ENCODE measurements around the gene METAP1D. TPM values are rescaled to one million over a fixed set of nuclear protein-coding genes. Genes with fewer than 3 reads are reported as not detected.

METAP1D gene
- total and polyA plus RNA-seq, 4 donors = 3.3 to 7.1 (median 4.4) TPM

DNA sequence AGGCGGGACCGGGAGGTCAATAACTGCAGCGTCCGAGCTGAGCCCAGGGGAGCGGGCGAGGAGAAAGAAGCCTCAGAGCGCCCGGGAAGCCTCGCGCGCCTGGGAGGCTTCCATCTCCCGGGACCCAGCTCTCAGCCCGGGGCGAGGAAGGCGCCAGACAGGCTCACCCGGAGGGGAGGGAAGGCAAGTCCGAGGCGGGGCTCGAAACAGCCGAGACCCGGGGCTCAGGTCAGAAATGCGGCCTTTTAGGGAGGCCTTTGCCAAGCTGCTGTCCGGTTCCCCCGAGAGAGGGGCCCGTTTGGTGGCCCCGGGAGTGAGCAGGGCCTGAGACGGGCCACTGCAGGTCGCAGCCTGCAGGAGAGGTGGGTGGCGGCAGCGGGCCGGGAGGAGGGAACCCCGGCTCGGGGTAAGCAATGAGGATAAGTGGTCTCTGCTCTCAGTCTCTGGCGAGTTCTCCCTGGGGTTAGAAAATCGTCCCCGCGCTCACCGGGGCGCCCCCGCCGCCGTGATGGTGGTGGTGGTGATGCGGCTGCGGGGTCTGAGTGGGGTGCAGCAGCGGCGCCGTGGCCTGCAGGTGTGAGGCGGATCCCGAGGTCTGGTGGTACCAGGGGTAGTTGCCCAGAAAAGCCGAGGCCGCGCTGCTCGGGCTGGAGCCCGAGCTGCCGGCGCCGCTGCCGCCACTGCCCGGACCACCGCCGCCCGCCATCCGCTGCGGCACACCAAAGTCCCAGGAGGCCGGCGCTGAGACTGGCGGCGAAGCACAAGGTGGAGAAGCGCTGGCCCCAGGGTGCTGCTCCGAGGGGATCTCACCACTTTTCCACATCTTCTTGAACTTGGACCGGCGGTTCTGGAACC, 100.6 kb downstream of the METAP1D start:
- Histone ChIP-seq H3K36me3 (ENCODE audit: control insufficient read depth in 4 of 4, insufficient read depth in 3 of 4, low read depth in 1 of 4, low read length in 3 of 4) (no peaks in the 10 kb centered on the region), H3K9ac (ENCODE audit: low read depth in 1 of 2, low read length in 2 of 2) (no peak overlapping the region), H3K27me3 (ENCODE audit: control insufficient read depth in 4 of 4, insufficient read depth in 4 of 4, low read length in 3 of 4) (peaks cover 8 to 19% (median 16%) of the 10 kb centered on the region in 4 donors), H3K4me1 (ENCODE audit: control insufficient read depth in 4 of 4, insufficient read depth in 4 of 4, low read length in 3 of 4) (peaks cover 18 to 44% (median 27%) of the 10 kb centered on the region in 4 donors), H3K4me3 (ENCODE audit: low read depth in 1 of 3, low read length in 3 of 3) (no peak overlapping the region), H3K9me3 (ENCODE audit: control insufficient read depth in 4 of 4, low read length in 3 of 4) (peaks cover 0 to 2% (median 0%) of the 10 kb centered on the region in 4 donors), H3K27ac (ENCODE audit: low read depth in 1 of 2, low read length in 2 of 2) (no peak overlapping the region)
- WGBS = 9% methylated on average over 72 of the region's 72 CpGs
- TF ChIP-seq HNF4A (conservative IDR thresholded peaks at IDR 0.05) = no peak
- no peak for TF ChIP-seq FOXA2 (IDR thresholded peaks at IDR 0.05)
- TF ChIP-seq, protein P1, sequence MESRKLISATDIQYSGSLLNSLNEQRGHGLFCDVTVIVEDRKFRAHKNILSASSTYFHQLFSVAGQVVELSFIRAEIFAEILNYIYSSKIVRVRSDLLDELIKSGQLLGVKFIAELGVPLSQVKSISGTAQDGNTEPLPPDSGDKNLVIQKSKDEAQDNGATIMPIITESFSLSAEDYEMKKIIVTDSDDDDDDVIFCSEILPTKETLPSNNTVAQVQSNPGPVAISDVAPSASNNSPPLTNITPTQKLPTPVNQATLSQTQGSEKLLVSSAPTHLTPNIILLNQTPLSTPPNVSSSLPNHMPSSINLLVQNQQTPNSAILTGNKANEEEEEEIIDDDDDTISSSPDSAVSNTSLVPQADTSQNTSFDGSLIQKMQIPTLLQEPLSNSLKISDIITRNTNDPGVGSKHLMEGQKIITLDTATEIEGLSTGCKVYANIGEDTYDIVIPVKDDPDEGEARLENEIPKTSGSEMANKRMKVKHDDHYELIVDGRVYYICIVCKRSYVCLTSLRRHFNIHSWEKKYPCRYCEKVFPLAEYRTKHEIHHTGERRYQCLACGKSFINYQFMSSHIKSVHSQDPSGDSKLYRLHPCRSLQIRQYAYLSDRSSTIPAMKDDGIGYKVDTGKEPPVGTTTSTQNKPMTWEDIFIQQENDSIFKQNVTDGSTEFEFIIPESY (IDR thresholded peaks at IDR 0.05) = no peak
- TF ChIP-seq RAD21 (IDR thresholded peaks at IDR 0.05) = no peak
- no peak for TF ChIP-seq RXRA (IDR thresholded peaks at IDR 0.05)
- TF ChIP-seq NR2F2 (IDR thresholded peaks at IDR 0.05) = no peak
- TF ChIP-seq, protein P2, sequence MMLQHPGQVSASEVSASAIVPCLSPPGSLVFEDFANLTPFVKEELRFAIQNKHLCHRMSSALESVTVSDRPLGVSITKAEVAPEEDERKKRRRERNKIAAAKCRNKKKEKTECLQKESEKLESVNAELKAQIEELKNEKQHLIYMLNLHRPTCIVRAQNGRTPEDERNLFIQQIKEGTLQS (IDR thresholded peaks at IDR 0.05) = no peak
- TF ChIP-seq HNF4G (IDR thresholded peaks at IDR 0.05) = no peak
- no peak for TF ChIP-seq JUND (IDR thresholded peaks at IDR 0.05)
- TF ChIP-seq TAF1 (conservative IDR thresholded peaks at IDR 0.05) = no peak
- no peak for TF ChIP-seq EGR1 (IDR thresholded peaks at IDR 0.05; ENCODE audit: low read depth in 2 of 2)
- no peak for DNase-seq (ENCODE audit: low spot score)

DNA sequence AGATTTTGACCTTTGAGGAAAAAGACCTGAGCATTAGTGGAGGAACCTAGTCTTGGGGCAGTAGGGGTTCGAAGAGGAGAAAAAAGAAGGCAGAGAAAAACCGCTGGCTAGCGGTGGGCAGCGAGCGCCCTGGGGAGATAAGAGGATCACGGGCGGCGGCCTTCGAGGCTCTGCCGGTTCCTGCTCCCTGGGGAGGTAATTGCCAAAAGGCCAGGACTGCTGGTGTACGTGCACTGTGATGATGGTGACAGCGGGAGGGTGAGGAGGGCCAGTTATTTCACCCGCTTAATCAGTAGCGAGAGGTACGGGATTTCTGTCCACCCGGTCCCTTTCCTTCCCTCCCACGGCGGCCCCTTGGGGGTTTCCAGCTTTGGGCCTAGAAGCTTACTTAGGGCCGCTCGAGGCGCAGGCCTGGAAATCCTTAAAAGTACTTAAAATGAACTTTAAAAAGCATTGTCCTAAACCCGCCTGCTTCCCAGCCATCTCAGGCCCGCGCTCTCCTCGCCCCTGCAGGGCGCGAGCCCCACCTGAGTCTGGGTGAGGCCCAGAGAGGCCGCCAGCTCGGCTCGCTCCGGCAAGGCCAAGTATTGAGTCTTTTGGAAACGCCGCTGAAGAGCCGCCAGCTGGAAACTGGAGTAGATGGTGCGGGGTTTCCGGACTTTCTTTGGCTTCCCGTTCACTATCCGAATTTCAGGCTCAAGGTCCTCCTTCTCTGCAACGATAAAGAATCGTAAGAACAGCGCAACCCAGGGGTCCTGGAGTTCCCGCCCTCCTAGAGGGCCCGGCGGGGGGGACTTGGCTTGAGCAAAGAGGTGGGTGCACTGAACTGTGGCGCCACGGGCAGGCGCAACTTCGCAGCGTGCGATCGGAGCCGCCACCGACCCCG, 101.4 kb downstream of the METAP1D start:
- no peak for TF ChIP-seq GABPA (IDR thresholded peaks at IDR 0.05 in 1 of 2, conservative IDR thresholded peaks at IDR 0.05 in 1 of 2)
- Histone ChIP-seq H3K9ac (ENCODE audit: low read depth in 1 of 2, low read length in 2 of 2) (no peak overlapping the region), H3K9me3 (ENCODE audit: control insufficient read depth in 4 of 4, low read length in 3 of 4) (peaks cover 0 to 2% (median 0%) of the 10 kb centered on the region in 4 donors), H3K4me1 (ENCODE audit: control insufficient read depth in 4 of 4, insufficient read depth in 4 of 4, low read length in 3 of 4) (peaks cover 21 to 43% (median 28%) of the 10 kb centered on the region in 4 donors), H3K4me3 (ENCODE audit: low read depth in 1 of 3, low read length in 3 of 3) (no peak overlapping the region), H3K27ac (ENCODE audit: low read depth in 1 of 2, low read length in 2 of 2) (no peak overlapping the region), H3K27me3 (ENCODE audit: control insufficient read depth in 4 of 4, insufficient read depth in 4 of 4, low read length in 3 of 4) (peaks cover 7 to 23% (median 17%) of the 10 kb centered on the region in 4 donors), H3K36me3 (ENCODE audit: control insufficient read depth in 4 of 4, insufficient read depth in 3 of 4, low read depth in 1 of 4, low read length in 3 of 4) (no peaks in the 10 kb centered on the region)
- WGBS = 9% methylated on average over 54 of the region's 54 CpGs
- DNase-seq (ENCODE audit: low spot score) = no peak

DNA sequence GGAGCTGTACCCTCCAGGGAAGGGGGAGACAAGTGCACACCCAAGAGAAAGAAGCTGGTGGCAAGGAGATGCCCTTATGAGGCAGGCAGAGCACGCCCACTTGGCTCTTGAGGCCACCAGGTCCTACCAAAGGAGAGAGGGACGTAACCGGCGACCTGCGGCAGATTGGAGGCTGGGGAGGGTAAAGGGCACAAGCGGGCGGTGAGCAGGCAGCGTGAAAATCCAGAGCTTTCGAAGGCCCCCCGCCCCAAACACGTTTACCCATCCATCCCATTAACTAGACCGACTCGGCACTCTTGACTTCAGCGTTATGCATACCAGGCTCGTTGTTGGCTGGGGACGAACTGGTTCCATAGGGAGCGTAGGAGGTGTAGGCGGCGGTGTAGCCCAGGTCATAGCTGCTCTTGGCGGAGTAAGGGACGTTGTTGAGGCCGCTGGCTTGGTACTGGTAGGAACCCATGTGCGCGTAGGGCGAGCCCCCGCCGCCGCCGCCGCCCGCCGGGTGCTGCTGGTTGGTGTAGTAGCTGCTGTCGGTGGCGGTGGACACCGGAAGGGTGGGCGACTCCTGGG, 102.2 kb downstream of the METAP1D start:
- Histone ChIP-seq H3K4me3 (ENCODE audit: low read depth in 1 of 3, low read length in 3 of 3) (peak overlapping the region in 1 of 3 donors; percentile 64), H3K27ac (ENCODE audit: low read depth in 1 of 2, low read length in 2 of 2) (no peak overlapping the region), H3K9me3 (ENCODE audit: control insufficient read depth in 4 of 4, low read length in 3 of 4) (peaks cover 0 to 2% (median 0%) of the 10 kb centered on the region in 4 donors), H3K4me1 (ENCODE audit: control insufficient read depth in 4 of 4, insufficient read depth in 4 of 4, low read length in 3 of 4) (peaks cover 22 to 45% (median 30%) of the 10 kb centered on the region in 4 donors), H3K36me3 (ENCODE audit: control insufficient read depth in 4 of 4, insufficient read depth in 3 of 4, low read depth in 1 of 4, low read length in 3 of 4) (no peaks in the 10 kb centered on the region), H3K27me3 (ENCODE audit: control insufficient read depth in 4 of 4, insufficient read depth in 4 of 4, low read length in 3 of 4) (peaks cover 4 to 28% (median 17%) of the 10 kb centered on the region in 4 donors), H3K9ac (ENCODE audit: low read depth in 1 of 2, low read length in 2 of 2) (no peak overlapping the region)
- TF ChIP-seq, protein P1 (IDR thresholded peaks at IDR 0.05) = no peak
- TF ChIP-seq, protein P3, sequence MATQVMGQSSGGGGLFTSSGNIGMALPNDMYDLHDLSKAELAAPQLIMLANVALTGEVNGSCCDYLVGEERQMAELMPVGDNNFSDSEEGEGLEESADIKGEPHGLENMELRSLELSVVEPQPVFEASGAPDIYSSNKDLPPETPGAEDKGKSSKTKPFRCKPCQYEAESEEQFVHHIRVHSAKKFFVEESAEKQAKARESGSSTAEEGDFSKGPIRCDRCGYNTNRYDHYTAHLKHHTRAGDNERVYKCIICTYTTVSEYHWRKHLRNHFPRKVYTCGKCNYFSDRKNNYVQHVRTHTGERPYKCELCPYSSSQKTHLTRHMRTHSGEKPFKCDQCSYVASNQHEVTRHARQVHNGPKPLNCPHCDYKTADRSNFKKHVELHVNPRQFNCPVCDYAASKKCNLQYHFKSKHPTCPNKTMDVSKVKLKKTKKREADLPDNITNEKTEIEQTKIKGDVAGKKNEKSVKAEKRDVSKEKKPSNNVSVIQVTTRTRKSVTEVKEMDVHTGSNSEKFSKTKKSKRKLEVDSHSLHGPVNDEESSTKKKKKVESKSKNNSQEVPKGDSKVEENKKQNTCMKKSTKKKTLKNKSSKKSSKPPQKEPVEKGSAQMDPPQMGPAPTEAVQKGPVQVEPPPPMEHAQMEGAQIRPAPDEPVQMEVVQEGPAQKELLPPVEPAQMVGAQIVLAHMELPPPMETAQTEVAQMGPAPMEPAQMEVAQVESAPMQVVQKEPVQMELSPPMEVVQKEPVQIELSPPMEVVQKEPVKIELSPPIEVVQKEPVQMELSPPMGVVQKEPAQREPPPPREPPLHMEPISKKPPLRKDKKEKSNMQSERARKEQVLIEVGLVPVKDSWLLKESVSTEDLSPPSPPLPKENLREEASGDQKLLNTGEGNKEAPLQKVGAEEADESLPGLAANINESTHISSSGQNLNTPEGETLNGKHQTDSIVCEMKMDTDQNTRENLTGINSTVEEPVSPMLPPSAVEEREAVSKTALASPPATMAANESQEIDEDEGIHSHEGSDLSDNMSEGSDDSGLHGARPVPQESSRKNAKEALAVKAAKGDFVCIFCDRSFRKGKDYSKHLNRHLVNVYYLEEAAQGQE (IDR thresholded peaks at IDR 0.05) = no peak
- WGBS = 8% methylated on average over 36 of the region's 36 CpGs
- DNase-seq (ENCODE audit: low spot score) = peak; percentile 42

Data from liver (tissue), 9 donors.